ENCODE measurements around the gene PSORS1C1.
A peak's percentile ranks its signal among the peaks of the same experiment; 100 is the strongest.

Gene PSORS1C1

DNA sequence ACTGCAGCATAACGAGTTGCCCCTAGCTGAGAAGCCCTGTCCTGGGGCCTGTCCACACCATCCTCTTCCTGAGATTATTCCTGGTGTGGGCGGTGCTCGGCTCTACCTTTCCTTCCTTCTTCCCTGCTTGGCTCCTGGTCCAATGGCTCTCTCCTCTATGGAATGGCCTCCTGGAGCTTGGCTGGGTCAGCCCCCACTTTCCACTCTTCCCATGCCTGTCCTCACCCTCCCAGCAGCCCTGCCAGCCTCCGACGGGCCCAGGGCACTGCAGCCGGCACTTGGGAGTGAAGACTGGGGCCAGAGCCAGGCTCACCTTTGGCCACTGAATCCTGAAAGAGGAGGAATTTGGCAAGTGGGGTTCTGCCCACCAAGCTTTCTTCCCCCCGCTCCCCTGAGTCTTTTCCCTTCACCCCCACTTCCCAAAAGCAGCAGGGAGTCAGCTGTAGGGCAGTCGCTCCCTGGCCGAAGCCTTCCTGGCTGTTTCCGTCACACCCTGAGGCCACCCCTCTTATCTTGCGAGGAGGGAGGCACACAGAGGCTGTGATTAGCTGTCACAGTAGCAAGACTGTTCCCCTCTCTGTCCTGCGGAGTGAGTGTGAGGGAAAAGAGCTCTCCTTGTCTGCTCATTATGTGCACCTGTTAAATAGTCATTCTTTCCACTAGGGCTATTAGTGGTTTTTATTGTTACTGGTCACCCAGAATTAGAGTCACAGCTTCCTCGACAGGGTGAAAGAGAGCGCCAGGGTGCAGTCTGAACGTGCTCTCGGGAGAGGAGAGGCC is 12.0 kb downstream of the PSORS1C1 start:
- DNase-seq (ENCODE audit: low spot score), result peak; percentile 43

DNA sequence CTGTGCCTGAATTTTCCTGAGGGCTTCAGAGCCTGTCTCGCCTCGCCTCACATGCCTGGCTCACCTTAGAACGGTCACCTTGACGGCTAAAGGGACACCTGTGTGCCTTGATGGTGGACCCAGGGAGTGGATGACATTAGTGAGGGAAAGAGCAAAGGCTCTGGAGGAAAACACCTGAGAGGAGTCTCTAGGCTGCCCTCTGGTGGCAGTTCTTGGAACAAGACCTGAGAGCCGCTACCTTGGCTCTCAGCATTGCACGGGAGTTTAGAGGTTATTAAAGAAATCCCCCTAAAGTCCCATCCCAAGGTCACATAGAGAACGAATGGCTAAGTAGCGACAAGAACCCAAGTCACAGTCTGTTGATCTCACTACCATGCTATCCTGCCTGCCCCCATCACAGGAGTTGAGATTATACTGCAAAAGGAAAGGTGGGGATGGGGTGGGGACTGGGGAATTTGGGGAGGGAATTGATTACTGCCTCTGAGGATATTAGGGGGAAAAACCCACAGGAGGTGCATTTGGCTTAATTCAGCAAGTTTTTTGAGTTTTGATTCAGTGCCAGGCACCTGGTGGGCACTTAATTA is 13.6 kb downstream of the PSORS1C1 start:
- peak; percentile 48 for DNase-seq (ENCODE audit: low spot score)

DNA sequence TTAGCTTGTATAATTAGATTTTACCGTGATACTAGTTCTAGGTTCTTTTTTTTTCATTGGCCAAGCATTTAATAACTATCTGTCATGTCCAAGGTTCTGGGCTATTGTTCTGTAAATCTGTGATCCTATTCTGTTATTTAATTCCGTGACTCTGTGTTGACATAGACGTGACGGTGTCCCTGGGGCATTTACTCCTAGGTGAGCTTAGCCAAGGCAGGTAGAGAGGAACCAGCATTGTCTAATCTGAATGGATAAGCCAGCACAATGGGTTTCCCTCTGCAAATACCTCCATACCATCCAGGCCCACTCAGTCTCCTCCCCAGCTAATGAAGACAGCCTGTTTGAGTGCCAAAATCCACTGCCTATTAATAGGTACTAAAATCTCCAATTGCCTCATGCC is 14.5 kb downstream of the PSORS1C1 start:
- no peak for DNase-seq (ENCODE audit: low spot score)

DNA sequence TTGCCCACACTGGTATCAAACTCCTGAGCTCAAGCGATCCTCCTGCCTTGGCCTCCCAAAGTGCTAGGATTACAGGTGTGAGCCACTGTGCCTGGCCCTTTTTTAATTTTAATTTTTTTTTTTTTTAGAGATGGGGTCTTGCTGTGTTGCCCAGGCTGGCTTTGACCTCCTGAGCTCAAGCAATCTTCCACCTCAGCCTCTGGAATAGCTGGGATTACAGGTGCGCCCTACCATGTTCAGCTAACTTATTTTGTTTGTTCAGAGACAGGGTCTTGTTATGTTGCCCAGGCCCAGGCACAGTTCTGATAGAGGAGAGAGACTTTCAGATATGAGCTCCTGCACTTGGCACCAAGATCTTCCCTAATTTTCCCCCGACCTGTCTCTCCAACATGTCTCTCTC is 16.2 kb downstream of the PSORS1C1 start:
- DNase-seq (ENCODE audit: low spot score), result no peak

DNA sequence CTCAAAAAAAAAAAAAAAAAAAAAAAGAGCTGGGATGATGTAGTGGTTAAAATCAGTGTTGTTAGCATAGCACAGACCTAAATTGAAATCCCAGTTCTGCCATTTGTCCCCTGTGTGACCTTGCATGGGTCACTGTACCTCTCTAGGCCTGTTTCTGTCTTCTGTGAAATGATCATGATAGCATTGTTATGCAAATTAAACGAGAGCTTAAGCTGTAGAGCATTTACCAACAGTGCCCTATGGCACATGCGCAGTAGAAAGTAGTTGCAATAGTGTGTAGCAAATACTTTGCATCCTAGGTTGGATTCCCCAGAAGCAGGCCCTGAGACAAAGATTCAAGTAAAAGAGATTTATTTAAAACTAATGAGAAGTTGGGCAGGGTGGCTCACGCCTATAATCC is 17.0 kb downstream of the PSORS1C1 start:
- no peak for DNase-seq (ENCODE audit: low spot score)

DNA sequence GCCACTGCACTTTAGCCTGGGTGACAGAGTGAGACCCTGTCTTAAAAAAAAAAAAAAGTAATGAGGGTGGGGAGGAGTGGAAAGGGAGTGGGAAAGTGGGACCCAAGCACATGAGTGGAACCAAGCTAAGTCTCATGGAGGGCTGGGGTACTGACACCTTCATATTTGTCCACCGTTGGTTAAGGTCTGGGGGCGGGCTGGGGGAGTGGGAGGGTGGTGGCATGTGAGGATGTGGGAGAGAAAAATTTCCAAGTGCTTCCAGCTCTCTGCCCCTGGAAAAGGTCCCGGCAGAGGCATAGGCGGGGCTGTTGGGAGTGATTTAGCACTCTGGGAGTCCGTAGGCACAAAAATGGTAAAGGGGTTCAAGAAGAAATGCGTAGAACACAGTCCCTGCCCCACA is 18.2 kb downstream of the PSORS1C1 start:
- no peak for DNase-seq (ENCODE audit: low spot score)

DNA sequence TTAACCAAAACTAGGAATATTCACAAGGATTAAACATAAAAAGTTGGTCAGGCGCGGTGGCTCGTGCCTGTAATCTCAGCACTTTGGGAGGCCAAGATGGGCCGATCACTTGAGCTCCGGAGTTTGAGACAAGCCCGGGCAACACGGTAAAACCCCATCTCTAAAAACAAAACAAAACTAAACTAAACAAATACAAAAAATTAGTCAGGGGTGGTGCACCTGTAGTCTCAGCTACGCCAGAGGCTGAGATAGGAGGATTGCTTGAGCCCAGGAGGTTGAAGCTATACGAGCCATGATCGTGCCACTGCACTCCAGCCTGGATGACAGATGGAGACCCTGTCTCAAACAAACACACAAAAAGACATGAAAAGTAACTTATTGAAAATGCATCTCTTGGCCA is 21.1 kb downstream of the PSORS1C1 start:
- DNase-seq (ENCODE audit: low spot score), result no peak

DNA sequence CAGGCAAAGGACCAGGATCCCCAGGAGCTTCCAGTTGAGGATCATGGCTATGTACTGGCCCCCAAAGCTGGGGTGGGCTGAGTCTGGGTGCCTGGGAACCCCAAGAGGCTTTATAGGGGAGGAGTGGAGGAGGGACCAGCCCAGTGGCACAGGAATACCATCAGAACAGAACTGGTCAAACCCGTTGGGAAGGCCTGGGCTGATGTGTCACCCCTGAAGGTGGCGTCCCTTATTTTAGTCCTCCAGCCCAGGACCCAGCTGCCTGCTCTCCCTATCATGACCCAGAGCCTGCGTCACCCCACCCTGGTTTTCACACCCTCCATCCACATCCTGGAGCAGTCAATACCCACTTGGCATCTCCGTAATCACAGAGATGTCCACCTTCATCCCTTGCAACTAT is 24.4 kb downstream of the PSORS1C1 start, which contains the start of gene PSORS1C2:
Gene PSORS1C2 (minus strand): TSS at position 85 of the 400 bp plus-strand sequence. CDS start 40 bp downstream, at position 45.
- DNase-seq (ENCODE audit: low spot score), result no peak

DNA sequence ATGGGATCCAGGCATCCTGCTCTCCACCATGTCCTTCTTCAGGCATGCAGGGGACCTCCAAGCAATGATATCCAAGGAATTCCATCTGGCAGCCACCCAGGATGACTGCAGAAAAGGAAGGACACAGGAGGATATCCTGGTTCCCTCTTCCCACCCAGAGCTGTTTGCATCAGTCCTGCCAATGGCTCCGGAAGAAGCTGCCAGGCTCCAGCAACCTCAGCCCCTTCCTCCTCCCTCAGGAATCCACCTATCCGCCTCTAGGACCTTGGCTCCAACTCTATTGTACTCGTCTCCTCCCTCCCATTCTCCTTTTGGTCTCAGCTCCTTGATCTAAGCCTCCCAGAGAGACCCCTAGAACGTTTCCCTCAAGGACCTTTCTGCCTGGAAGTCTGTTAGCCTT is 25.0 kb downstream of the PSORS1C1 start:
- no peak for DNase-seq (ENCODE audit: low spot score)

DNA sequence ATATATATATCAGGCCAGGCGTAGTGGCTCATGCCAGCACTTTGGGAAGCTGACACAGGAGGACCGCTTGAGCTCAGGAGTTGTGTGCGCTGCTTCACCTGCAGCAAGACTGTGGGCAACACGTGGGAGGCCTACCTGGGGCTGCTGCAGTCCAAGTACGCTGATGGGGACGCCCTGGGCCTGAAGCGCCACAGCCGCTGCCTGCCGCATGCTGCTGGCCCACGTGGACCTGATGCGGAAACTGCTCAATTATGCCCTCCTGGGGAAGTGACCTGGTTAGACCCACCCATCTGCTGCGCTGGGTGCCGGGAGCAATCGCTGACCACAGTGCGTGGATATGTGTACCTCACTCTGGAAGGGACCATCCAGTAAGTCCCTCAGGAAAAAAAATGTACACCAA is 26.0 kb downstream of the PSORS1C1 start:
- DNase-seq (ENCODE audit: low spot score), result no peak

DNA sequence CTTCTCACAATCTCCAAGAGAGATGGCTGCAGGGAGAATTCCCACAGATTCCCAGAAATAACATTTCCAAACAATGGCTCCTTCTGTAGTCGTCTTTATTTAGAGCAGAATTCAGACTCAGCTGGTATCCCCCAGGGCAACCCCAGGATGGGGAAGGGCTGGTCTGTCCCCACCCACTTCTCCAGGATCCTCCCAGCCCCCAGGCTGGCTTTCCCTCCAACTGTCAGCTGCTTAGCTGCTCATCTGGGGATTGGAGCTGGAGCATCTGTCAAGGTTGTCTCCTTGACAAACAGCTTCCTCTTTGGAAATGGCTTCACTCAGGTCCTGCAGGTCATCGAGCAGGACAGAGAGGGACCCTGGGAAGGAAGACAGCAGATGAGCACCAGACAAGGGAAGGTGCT is 27.8 kb downstream of the PSORS1C1 start:
- DNase-seq (ENCODE audit: low spot score), result no peak

DNA sequence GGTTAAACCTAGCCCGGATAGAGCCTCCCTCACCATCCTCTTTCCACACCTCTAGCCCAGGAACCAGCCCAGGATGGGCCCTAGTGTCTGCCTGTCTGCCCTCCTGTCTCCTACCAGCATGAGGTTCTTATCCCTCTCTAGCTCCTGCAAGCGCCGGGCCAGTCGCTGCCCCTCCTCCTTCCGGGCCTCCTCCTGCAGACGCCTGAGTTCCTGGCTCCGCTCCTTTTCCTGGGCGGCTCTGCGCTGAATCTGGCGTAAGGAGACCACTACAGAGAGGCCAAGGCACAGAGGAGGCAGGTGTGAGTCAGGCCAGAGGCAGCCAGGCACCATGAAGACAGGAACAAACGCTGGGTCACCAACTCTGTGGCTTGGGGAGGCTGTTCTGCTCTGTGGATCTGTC is 28.5 kb downstream of the PSORS1C1 start:
- no peak for DNase-seq (ENCODE audit: low spot score)

DNA sequence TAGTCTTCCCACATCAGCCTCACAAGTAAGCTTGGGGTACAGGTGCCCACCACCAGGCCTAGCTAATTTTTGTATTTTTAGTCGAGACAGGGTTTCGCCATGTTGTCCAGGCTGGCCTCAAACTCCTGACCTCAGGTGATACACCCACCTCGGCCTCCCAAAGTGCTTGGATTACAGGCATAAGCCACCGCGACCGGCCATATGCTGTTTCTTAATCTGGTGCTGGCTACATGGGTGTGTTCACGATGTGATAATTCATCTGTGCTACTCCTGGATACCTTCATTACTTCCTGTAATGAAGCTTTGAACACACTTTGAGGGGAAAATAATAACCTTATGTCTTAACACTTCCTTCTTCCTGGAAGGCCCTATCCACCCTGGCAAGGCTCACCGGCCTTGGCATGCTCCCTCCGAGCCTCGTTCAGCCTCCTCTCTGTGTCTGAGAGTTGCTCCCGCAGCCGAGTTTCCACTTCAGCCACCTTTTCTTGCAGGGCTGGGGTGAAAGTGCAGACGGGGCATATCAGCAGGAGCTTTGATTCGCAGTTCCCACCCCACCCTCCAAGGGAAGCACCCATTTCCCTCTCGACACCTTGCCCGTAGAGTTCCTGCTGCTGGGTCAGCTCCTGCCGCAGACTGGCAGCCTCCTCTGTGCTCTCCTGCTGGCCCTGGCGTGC is 29.8 kb downstream of the PSORS1C1 start:
- no peak for DNase-seq (ENCODE audit: low spot score)

DNA sequence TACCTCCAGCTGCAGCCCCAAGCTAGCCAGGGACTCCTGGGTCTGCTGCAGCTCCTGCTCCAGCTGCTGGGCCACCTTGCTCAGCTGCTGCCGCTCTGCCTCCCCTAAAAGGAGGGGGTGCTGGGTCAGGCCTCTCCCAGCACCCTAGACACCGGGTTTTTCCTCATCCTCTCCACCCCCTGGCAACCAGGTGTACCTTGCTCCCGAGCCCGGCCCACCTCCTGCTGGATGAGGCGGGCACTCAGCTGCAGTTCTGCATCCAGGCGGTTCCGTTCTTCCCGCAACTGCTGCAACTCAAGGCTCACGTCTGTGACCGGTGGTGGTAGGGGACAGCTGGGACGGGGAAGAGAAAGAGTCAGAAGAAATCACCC is 30.4 kb downstream of the PSORS1C1 start:
- no peak for DNase-seq (ENCODE audit: low spot score)

DNA sequence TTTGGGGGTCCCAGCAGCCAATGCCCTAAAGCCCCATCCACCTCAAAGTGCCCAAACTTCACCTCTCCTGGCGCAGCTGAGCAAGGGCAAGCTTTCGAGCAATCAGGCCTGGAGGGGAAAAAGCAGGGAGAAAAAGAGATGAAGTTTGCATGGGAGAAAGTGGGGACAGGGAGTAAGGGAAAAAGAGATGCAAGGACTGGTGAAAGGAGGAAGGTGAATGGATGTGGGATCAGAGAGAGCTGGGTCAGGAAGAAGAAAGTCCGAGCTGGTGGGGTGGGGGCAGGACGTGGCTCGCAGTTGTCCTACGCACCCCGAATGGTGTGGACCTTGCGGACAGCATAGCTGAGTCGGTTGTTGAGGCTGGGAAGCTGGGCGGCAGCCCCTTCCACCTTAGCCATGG is 30.8 kb downstream of the PSORS1C1 start:
- no peak for DNase-seq (ENCODE audit: low spot score)

DNA sequence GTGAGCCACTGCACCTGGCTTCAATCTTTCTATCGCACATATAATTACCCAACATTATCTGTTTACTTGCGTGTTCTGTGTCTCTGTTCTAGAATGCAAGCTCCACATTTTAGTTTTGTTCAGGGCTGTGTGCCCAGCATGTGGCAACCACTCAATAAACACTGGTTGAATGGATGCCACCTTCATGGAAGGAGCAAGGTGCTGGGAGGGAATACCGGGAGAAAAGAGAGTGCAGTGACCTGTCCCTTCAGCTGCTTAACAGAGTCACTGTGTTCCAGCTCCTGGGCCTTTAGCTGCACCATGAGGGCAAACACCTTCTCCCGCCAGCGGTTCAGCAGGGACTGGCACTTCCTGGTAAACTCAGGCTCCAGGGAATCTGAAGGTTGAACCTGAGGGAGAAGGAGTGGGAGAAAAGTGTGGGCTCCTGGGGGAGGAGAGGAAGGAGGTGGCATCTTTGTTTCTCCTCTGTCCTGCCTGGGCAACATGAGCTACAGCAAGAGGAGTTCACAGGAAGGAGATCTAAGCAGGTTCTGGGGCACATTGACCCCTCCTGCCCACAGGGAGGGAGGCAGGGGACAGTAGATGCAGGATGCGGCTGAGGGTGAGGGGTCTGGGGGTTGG is 35.3 kb downstream of the PSORS1C1 start:
- no peak for DNase-seq (ENCODE audit: low spot score)

DNA sequence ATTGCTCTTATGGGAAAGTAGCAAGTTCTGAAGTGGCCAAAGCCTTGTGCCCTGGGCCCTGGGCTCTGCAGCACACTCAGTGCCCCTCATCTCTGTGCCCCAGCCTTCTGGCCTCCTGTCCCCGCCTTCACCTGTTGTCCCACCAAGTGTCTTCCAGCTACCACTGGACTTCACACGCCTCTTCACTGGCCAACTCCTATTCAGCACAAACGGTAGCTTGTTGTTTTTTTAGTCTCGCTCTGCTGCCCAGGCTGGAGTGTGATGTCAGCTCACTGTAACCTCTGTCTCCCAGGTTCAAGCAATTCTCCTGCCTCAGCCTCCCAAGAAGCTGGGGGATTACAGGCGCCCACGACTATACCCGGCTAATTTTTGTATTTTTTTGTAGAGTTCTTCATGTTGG is 38.2 kb downstream of the PSORS1C1 start:
- no peak for DNase-seq (ENCODE audit: low spot score)

DNA sequence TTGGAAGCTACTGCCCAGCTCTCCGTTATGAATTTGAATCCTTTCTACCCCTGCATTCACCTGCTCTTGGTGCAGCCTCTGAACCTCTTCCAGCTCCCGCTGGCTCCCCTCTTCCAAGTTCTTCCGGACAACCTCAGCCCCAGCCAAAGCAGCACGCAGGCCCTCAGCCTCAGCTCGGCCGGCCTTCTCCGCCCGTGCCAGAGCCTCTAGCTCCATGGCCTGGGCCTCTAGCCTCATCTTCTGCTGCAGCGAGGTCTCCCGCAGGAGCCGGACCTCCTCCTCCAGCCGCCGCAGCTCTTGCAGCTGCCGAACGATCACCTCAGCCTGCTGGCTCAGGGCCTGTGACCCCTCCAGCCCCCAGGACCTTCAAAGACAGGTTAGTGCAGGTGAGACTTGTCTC is 39.8 kb downstream of the PSORS1C1 start:
- DNase-seq (ENCODE audit: low spot score), result no peak

DNA sequence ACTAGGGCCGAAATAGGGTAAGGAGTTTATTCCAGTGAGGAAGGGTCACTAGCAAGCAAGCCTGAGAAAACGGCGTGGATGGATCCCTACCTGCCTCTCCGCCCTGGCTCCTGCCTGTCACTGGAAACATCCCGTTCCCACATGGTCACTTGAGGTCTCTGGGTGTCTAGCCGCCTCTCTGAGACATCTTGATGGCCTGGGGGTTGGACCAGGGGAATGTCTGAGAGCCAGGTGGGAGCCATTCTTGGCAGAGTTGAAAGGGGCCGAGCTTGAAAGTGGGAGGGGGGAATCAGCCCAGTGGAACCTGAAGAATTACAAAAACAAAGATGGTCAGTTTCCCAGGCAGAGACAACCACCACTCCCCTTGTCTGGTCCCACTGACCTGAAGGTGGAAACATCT is 42.0 kb downstream of the PSORS1C1 start:
- no peak for DNase-seq (ENCODE audit: low spot score)

DNA sequence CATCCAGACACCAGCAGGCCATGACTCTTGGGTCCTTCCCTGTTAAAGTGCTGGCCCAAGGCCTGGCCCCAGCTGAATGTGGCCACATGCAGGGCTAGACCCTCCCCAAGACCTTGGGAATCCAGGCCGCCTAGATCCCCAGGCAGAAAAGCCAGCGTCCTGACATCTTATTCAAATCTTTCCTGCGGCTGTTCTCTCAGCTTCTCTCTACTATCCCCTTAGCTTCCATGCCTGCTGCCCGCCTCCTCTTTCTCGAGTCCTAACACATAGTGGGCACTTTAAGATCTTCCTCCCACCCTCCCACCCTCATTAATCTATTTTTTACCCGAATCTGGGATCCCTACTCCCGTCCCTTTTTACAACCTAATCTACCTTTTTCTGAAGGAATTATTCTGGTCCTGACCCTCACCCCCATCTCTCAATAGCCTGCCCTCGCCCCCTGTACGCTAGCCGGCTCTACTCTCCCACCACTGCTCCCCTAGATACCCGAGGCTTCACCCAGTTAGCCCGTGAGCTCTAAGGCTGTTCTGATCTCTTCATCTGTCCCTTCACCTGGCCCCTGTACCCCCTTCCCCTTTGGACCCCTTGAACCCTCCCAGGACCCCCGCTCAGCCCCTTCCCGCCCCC is 43.0 kb downstream of the PSORS1C1 start, which contains the start of gene CCHCR1:
Gene CCHCR1 (minus strand): TSS at position 290 of the 627 bp plus-strand sequence. CDS start 202 bp downstream, at position 88.
- no peak for DNase-seq (ENCODE audit: low spot score)

DNA sequence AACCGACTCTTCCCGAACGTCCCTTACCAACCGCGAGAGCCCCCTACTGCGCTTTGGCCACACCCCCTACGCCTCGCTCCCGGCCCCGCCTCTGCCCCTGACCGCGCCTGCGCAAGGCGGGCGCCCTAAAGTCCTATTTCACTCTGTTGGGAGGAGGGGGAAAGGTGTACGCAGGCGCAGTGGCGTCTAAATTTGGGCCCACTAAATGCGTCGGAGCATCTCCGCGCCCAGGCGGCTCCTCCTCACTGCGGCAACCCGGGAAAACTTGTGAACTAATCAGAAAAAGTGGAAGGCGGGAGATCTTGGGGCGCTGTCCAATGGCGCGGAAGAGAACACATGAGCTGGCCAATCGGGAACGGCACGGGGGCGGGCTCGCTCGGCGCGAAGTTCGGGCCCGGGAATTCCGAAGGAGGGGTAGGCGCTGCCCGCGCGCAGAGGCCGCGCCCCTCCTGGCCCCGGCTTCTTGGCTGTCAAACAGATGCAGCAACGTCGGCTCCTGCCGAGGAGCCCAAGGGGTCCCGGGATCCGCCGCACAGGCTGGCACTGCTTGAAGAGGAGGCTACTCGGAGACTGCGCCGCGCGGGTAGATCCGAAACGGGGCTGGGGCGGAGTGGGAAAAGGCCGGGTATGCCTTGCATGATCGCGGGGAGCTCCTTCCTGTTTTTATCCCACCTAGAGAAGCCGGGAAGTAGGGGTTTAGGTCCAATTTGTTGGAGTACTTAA is 43.7 kb downstream of the PSORS1C1 start, which contains the start of gene TCF19:
Gene TCF19 (plus strand): TSS at position 450 of the 723 bp plus-strand sequence. CDS start 881 bp downstream, outside the sequence.
- peak; percentile 96 for DNase-seq (ENCODE audit: low spot score)

All from SW480 (cell line).